SK-N-SH (cell line): ENCODE results near the gene ANKS4B. TPM values are rescaled to one million over a fixed set of nuclear protein-coding genes. Genes with fewer than 3 reads are reported as not detected.

Experiments
- CTCF ChIA-PET: fragments of 300-600, 350-600 bp; formaldehyde crosslinking; extraction: SDS; loops from one replicate; lab custom pipeline; 2021; lab: Yijun Ruan, JAX
- POLR2A ChIA-PET: fragments of 350-600 bp; sonication (Branson Sonifier 250); formaldehyde crosslinking; extraction: SDS; loops from one replicate; lab custom pipeline; 2020; ENCODE audit warnings: antibody characterized with exemption, inconsistent platforms; lab: Yijun Ruan, JAX
- DNase-seq: peaks from one replicate; pipeline ENCODE4 v3.0.0; 2012
- H2AFZ ChIP-seq: fragments of 200-600 bp; sonication (generic); 2 replicates; pipeline ENCODE4 v1.8.1; 2016; ENCODE audit warnings: antibody characterized with exemption, mild to moderate bottlenecking, low read depth
- H3F3A ChIP-seq: fragments of 200-600 bp; sonication (generic); replicated peaks from 2 replicates; pipeline ENCODE3; 2016; ENCODE audit warnings: antibody characterized with exemption, mild to moderate bottlenecking; ENCODE audit not compliant: insufficient read depth
- H3K27ac ChIP-seq, 2 experiments: fragments of 200-500 bp in 1 of 2; fragments of 200-600 bp in 1 of 2; sonication (Bioruptor generic) in 1 of 2; sonication (generic), shearing (Covaris generic) in 1 of 2; 2 replicates each; pipeline versions ENCODE4 v1.5.1 to v1.6.1; 2014 to 2016; ENCODE audit warnings: low read depth in 2 of 2, inconsistent platforms in 1 of 2, low read length in 1 of 2, mild to moderate bottlenecking in 1 of 2, mixed read lengths in 1 of 2
- H3K27me3 ChIP-seq: fragments of 200-600 bp; sonication (generic), shearing (Covaris generic); 2 replicates; pipeline ENCODE4 v1.6.1; 2016; ENCODE audit warnings: mixed run types; ENCODE audit not compliant: insufficient read depth
- H3K36me3 ChIP-seq, 2 experiments: fragments of 200-500 bp in 1 of 2; fragments of 200-600 bp in 1 of 2; sonication (Bioruptor generic) in 1 of 2; sonication (generic) in 1 of 2; replicated peaks in 1 of 2; 2 replicates each; pipeline versions ENCODE3 to v1.5.1; 2014 to 2016; ENCODE audit warnings: low read length in 1 of 2, mild to moderate bottlenecking in 1 of 2; ENCODE audit not compliant: insufficient read depth in 2 of 2, control insufficient read depth in 1 of 2
- H3K4me1 ChIP-seq, 2 experiments: fragments of 200-500 bp in 1 of 2; fragments of 200-600 bp in 1 of 2; sonication (Bioruptor generic) in 1 of 2; sonication (generic), shearing (Covaris generic) in 1 of 2; 2 replicates each; pipeline versions ENCODE4 v1.5.1 to v1.6.1; 2014 to 2016; ENCODE audit warnings: low read depth in 1 of 2, low read length in 1 of 2, mixed run types in 1 of 2; ENCODE audit not compliant: insufficient read depth in 2 of 2, control insufficient read depth in 1 of 2
- H3K4me2 ChIP-seq: fragments of 200-600 bp; sonication (generic), shearing (Covaris generic); 2 replicates; pipeline ENCODE4 v1.6.1; 2017; ENCODE audit warnings: mixed run types
- H3K4me3 ChIP-seq, 2 experiments: fragments of 200-500 bp in 1 of 2; fragments of 200-600 bp in 1 of 2; sonication (Bioruptor generic) in 1 of 2; sonication (generic), shearing (Covaris generic) in 1 of 2; 2 replicates each; pipeline versions ENCODE4 v1.5.1 to v1.8.1; 2014 to 2016; ENCODE audit warnings: low read depth in 2 of 2, inconsistent platforms in 1 of 2, low read length in 1 of 2, mild to moderate bottlenecking in 1 of 2, mixed read lengths in 1 of 2, moderate library complexity in 1 of 2
- H3K79me2 ChIP-seq: fragments of 200-600 bp; sonication (generic); 2 replicates; pipeline ENCODE4 v1.8.1; 2017; ENCODE audit warnings: mild to moderate bottlenecking; ENCODE audit not compliant: insufficient read depth
- H3K9ac ChIP-seq: fragments of 200-600 bp; sonication (generic); 2 replicates; pipeline ENCODE4 v1.6.1; 2017; ENCODE audit warnings: mixed run types
- H3K9me2 ChIP-seq: fragments of 200-600 bp; sonication (generic); 2 replicates; pipeline ENCODE4 v1.6.1; 2017; ENCODE audit warnings: mixed run types
- H3K9me3 ChIP-seq: fragments of 200-600 bp; sonication (generic); 2 replicates; pipeline ENCODE4 v1.6.1; 2017; ENCODE audit warnings: mixed run types, mild to moderate bottlenecking, moderate library complexity
- H4K20me1 ChIP-seq: fragments of 200-600 bp; sonication (generic); 2 replicates; pipeline ENCODE4 v1.6.1; 2017; ENCODE audit warnings: mild to moderate bottlenecking, mixed run types; ENCODE audit not compliant: insufficient read depth
- CTCF ChIP-seq: fragments of 200-600 bp; sonication (generic); IDR thresholded peaks from 2 replicates; pipeline ENCODE4 v1.6.1; 2017; ENCODE audit warnings: antibody characterized with exemption, mild to moderate bottlenecking, moderate library complexity
- ELF1 ChIP-seq: IDR thresholded peaks from 2 replicates; pipeline ENCODE4 v1.4.0; 2012
- EP300 ChIP-seq, 2 experiments: IDR thresholded peaks; 2 replicates each; pipeline versions ENCODE4 v1.4.0 to v1.6.1; 2012; ENCODE audit warnings: borderline replicate concordance in 1 of 2, low read depth in 1 of 2, low read length in 1 of 2
- FOXJ3 ChIP-seq: sonication (generic); formaldehyde crosslinking; IDR thresholded peaks from 2 replicates; pipeline ENCODE4 v1.5.1; 2020; ENCODE audit warnings: mild to moderate bottlenecking, missing genetic modification reagents
- FOXM1 ChIP-seq: IDR thresholded peaks from 2 replicates; pipeline ENCODE4 v1.4.0; 2012; ENCODE audit warnings: low read depth, mild to moderate bottlenecking
- GABPA ChIP-seq: IDR thresholded peaks from 2 replicates; pipeline ENCODE4 v1.4.0; 2012; ENCODE audit warnings: low read depth, mild to moderate bottlenecking
- GATA2 ChIP-seq: sonication (generic); formaldehyde crosslinking; IDR thresholded peaks from 2 replicates; pipeline ENCODE4 v1.5.0; 2020; ENCODE audit warnings: mild to moderate bottlenecking, missing genetic modification reagents
- IRF3 ChIP-seq: fragments of 150-350 bp; IDR thresholded peaks from 2 replicates; pipeline ENCODE4 v1.6.1; 2016; ENCODE audit warnings: mild to moderate bottlenecking, low read depth, low read length
- NFIC ChIP-seq: IDR thresholded peaks from 2 replicates; pipeline ENCODE4 v1.4.0; 2012; ENCODE audit warnings: borderline replicate concordance
- NRF1 ChIP-seq: IDR thresholded peaks from 2 replicates; pipeline ENCODE4 v1.6.1; 2012; ENCODE audit warnings: low read depth, mild to moderate bottlenecking, low read length
- RCOR1 ChIP-seq: fragments of 150-350 bp; IDR thresholded peaks from 2 replicates; pipeline ENCODE4 v1.6.1; 2017; ENCODE audit warnings: antibody characterized with exemption, low read length
- RFX5 ChIP-seq: IDR thresholded peaks from 2 replicates; pipeline ENCODE4 v1.6.1; 2012; ENCODE audit warnings: mild to moderate bottlenecking, improper control_type of control experiment, low read length
- SMC3 ChIP-seq: IDR thresholded peaks from 2 replicates; pipeline ENCODE4 v1.6.1; 2012; ENCODE audit warnings: low read depth, low read length, improper control_type of control experiment
- ZBTB33 ChIP-seq: IDR thresholded peaks from 2 replicates; pipeline ENCODE4 v1.4.0; 2012; ENCODE audit warnings: low read depth, borderline replicate concordance
- WGBS: methylation state at CpG from one replicate; pipeline ENCODE4 v1.1.6; 2017; ENCODE audit warnings: low lambda C conversion rate; 5-methylcytosine and 5-hydroxymethylcytosine counted together
- polyA plus RNA-seq, 3 experiments: library from polyadenylated mRNA; depleted of rRNA; stranded (reverse); fragments of >200 nt; gene quantifications; 2 replicates each; pipeline ENCODE4 v1.2.3, GENCODE V29; 2012

ANKS4B gene
- polyA plus RNA-seq, 1 of the 3 experiments (the other 2 are of a cell fraction): not detected

GRCh38 chr16:21239646-21240045, 6.1 kb downstream of the ANKS4B start (continued):
- TF ChIP-seq EP300 (IDR thresholded peaks at IDR 0.05; ENCODE audit: borderline replicate concordance in 1 of 2, low read depth in 1 of 2, low read length in 1 of 2) (no peak), NFIC (no peak), RCOR1 (no peak)

GRCh38 chr16:21242756-21243155, 9.3 kb downstream of the ANKS4B start:
- no peaks in the 10 kb centered on the region for H3K9me2 ChIP-seq
- H3K36me3 ChIP-seq: no peaks in the 10 kb centered on the region
- H3K4me2 ChIP-seq: no peak overlapping the region
- TF ChIP-seq RCOR1 (no peak), CTCF (no peak), GABPA (no peak), SMC3 (no peak), NFIC (no peak), FOXM1 (no peak), NRF1 (no peak), RFX5 (no peak), ZBTB33 (no peak), GATA2 (CRISPR knock-in tag) (no peak), FOXJ3 (no peak), IRF3 (no peak), ELF1 (no peak)
- no peak overlapping the region for H3K27ac ChIP-seq
- DNase-seq: no peak
- no peak overlapping the region for H3K4me3 ChIP-seq
- WGBS: 8% methylated on average over 2 of the region's 2 CpGs
- ChIA-PET CTCF (no interaction called here), POLR2A (no interaction called here)
- H3K4me1 ChIP-seq: no peaks in the 10 kb centered on the region
- no peak overlapping the region for H2AFZ ChIP-seq
- H4K20me1 ChIP-seq: no peaks in the 10 kb centered on the region
- H3K27me3 ChIP-seq: no peaks in the 10 kb centered on the region; the same call in 1 of the 2 replicates
- H3K9me3 ChIP-seq: no peaks in the 10 kb centered on the region
- H3F3A ChIP-seq: no peaks in the 10 kb centered on the region
- H3K9ac ChIP-seq: no peak overlapping the region
- no peaks in the 10 kb centered on the region for H3K79me2 ChIP-seq
